ENCODE measurements around the gene ACTL7A. TPM values are rescaled to one million over a fixed set of nuclear protein-coding genes. Genes with fewer than 3 reads are reported as not detected.

ACTL7A gene
- total RNA-seq, 5 donors from 2014 or later (not counting 1 experiment from before 2014, with no cell fraction given), result not detected

- H3K9me3 Mint-ChIP-seq, result no peaks in the 10 kb centered on the region
- CTCF ChIA-PET, result no interaction called here
Measured at GRCh38 chr9:108854094-108854493, 8.0 kb upstream of the ACTL7A start.

DNA sequence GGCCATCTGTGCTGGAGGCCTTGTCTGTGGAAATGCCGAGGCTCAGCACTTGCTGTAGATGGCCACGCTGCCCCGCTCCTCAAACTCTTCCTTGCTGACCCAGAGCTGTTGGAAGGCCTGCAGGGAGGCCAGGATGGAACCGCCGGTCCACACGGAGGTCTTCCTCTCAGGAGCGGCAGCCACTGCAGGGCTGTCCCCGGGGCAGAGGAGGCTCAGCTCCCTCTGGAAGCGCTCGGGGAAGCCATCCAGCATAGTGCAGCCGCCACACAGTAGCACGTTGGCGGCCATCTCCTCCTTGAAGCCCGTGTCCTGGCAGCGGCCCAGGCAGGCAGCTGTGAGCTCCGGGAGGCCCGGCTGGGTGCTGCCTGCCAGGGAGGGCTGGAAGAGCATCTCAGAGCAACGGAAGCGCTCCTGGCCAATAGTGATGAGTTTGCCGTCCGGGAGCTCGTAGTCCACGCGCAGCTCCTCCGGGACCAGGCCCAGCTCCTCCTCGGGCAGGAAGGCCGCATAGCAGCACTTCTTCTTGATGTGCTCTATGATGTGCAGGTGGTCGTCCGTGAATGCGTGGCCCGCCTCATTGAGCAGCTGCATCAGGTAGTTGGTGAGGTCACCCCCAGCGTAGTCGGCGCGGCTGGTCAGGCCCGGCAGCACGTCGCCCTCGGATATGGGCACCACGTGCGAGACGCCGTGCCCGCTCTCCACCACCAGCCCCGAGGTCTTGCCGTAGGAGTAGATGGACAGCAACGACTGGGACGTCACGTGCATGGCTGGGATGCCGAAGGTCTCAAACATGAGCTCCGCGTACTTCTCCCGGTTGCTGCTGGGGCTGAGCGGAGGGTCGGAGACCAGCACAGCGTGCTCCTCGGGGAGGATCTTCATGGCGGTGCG lies 7.2 kb upstream of the ACTL7A start:
- H3K9me3 ChIP-seq, result no peaks in the 10 kb centered on the region
- H3K4me1 ChIP-seq (ENCODE audit: control insufficient read depth in 1 of 2, extremely low read depth in 1 of 2, insufficient read depth in 2 of 2, low read length in 2 of 2), result no peaks in the 10 kb centered on the region
- no peaks in the 10 kb centered on the region for H3K36me3 Mint-ChIP-seq
- peaks cover 0 to 6% of the 10 kb centered on the region in 2 donors for H3K27me3 Mint-ChIP-seq
- no peak overlapping the region for H3K27ac Mint-ChIP-seq
- H3K4me3 ChIP-seq (ENCODE audit: control insufficient read depth in 1 of 2, extremely low read depth in 1 of 2, low read length in 1 of 2), result no peak overlapping the region
- ChIA-PET CTCF (interaction anchor here in 1 of 2 donors (0.6 kb wide), 1 partner anchor 28 kb away, joined by 5 read pairs; no protein-coding TSS in a partner anchor), POLR2A (no interaction called here)
- peaks cover 0 to 5% of the 10 kb centered on the region in 2 experiments for H3K27me3 ChIP-seq (replicated peaks in 1 of 2; ENCODE audit: control insufficient read depth in 2 of 2, extremely low read depth in 1 of 2, insufficient read depth in 2 of 2, low read length in 1 of 2)
- 96% methylated on average over 59 of the region's 59 CpGs for WGBS (ENCODE audit: insufficient coverage)
- ATAC-seq (replicated peaks in 1 of 4), result no peak
- no peak for DNase-seq
- no peak overlapping the region for H3K4me3 Mint-ChIP-seq
- no peaks in the 10 kb centered on the region for H3K4me1 Mint-ChIP-seq
- H3K27ac ChIP-seq (ENCODE audit: low read length), result no peak overlapping the region
- H3K9me3 Mint-ChIP-seq, result peaks cover 0 to 5% (median 0%) of the 10 kb centered on the region in 3 donors
- H3K36me3 ChIP-seq (ENCODE audit: control insufficient read depth in 2 of 2, extremely low read depth in 1 of 2, insufficient read depth in 1 of 2, low read length in 1 of 2), result no peaks in the 10 kb centered on the region

More at GRCh38 chr9:108854094-108854493, 8.0 kb upstream of the ACTL7A start:
- no peak for DNase-seq
- no CpG with 5 or more reads among the region's 3 CpGs for WGBS (ENCODE audit: insufficient coverage)
- H3K36me3 ChIP-seq (ENCODE audit: control insufficient read depth in 2 of 2, extremely low read depth in 1 of 2, insufficient read depth in 1 of 2, low read length in 1 of 2), result no peaks in the 10 kb centered on the region
- H3K9me3 ChIP-seq, result no peaks in the 10 kb centered on the region
- Mint-ChIP-seq H3K27ac (no peak overlapping the region), H3K4me3 (no peak overlapping the region), H3K27me3 (peaks cover 0 to 6% of the 10 kb centered on the region in 2 donors), H3K36me3 (no peaks in the 10 kb centered on the region), H3K4me1 (no peaks in the 10 kb centered on the region)
- H3K27ac ChIP-seq (ENCODE audit: low read length), result no peak overlapping the region
- H3K27me3 ChIP-seq (replicated peaks in 1 of 2; ENCODE audit: control insufficient read depth in 2 of 2, extremely low read depth in 1 of 2, insufficient read depth in 2 of 2, low read length in 1 of 2), result peaks cover 0 to 5% of the 10 kb centered on the region in 2 experiments
- H3K4me1 ChIP-seq (ENCODE audit: control insufficient read depth in 1 of 2, extremely low read depth in 1 of 2, insufficient read depth in 2 of 2, low read length in 2 of 2), result no peaks in the 10 kb centered on the region
- POLR2A ChIA-PET, result no interaction called here
- ATAC-seq (replicated peaks in 1 of 4), result no peak
- no peak overlapping the region for H3K4me3 ChIP-seq (ENCODE audit: control insufficient read depth in 1 of 2, extremely low read depth in 1 of 2, low read length in 1 of 2)

DNA sequence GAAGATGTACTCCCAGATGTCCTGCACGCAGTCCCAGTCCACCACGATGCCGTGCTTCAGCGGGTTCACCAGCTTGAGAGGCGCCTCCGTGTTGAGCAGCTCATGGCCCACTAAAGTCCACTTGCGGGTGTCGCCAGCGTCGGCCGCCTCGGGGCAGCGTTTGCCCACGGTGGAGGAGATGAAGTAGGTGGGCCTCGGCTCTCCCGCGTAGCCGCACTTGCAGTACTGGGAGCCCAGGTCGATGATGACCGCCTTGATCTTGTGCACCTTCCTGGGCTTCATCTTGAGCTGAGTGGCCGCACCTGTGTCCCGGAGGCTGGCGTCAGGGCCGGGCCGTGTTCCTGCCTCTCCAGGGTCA lies 6.6 kb upstream of the ACTL7A start:
- POLR2A ChIA-PET, result no interaction called here

DNA sequence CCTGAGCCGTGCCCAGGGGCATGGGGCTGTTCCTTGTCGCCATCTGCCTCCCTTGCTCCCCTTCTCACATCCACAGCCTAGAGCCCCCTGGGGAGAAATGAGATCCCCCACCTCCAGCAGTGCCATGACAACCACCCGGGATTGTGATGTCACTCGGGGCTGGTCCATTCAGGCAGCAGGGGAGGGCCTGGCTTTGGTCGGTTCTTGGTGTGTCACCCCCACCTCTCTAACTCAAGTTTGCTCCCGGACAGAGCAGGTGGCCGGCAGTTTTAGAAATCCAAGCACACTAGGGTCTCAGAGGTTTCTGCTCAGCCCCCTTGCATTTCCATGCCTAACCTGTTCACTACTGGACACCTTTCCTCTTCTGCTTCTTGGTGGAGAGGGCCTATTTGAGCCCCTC lies 6.2 kb upstream of the ACTL7A start, which contains the start of gene ACTL7B:
Gene ACTL7B, minus strand, starts transcription at position 99 of the 400 bp plus-strand sequence. Its CDS starts 56 bp downstream, at position 43.
- H3K4me3 Mint-ChIP-seq, result no peak within 1 kb of the TSS
- Histone ChIP-seq H3K4me3 (ENCODE audit: control insufficient read depth in 1 of 2, extremely low read depth in 1 of 2, low read length in 1 of 2) (no peak within 1 kb of the TSS), H3K36me3 (ENCODE audit: control insufficient read depth in 2 of 2, extremely low read depth in 1 of 2, insufficient read depth in 1 of 2, low read length in 1 of 2) (no peaks in the 10 kb centered on the region), H3K9me3 (no peaks in the 10 kb centered on the region), H3K27ac (ENCODE audit: low read length) (no peak within 1 kb of the TSS), H3K27me3 (replicated peaks in 1 of 2; ENCODE audit: control insufficient read depth in 2 of 2, extremely low read depth in 1 of 2, insufficient read depth in 2 of 2, low read length in 1 of 2) (peaks cover 0 to 5% of the 10 kb centered on the region in 2 experiments), H3K4me1 (ENCODE audit: control insufficient read depth in 1 of 2, extremely low read depth in 1 of 2, insufficient read depth in 2 of 2, low read length in 2 of 2) (no peaks in the 10 kb centered on the region)
- H3K36me3 Mint-ChIP-seq, result no peaks in the 10 kb centered on the region
- ATAC-seq (replicated peaks in 1 of 4) (no peak), DNase-seq (no peak)
- CTCF ChIA-PET, result no interaction called here
- peaks cover 0 to 6% (median 0%) of the 10 kb centered on the region in 3 donors for H3K9me3 Mint-ChIP-seq
- no peaks in the 10 kb centered on the region for H3K4me1 Mint-ChIP-seq
- WGBS (ENCODE audit: insufficient coverage), result 89% methylated on average over 4 of the region's 7 CpGs
- POLR2A ChIA-PET, result no interaction called here
- H3K27me3 Mint-ChIP-seq, result peaks cover 0 to 3% of the 10 kb centered on the region in 2 donors
- no peak within 1 kb of the TSS for H3K27ac Mint-ChIP-seq

More for the DNA sequence above, 6.6 kb upstream of the ACTL7A start:
- no peaks in the 10 kb centered on the region for H3K36me3 Mint-ChIP-seq
- no peaks in the 10 kb centered on the region for H3K36me3 ChIP-seq (ENCODE audit: control insufficient read depth in 2 of 2, extremely low read depth in 1 of 2, insufficient read depth in 1 of 2, low read length in 1 of 2)
- no peak overlapping the region for H3K4me3 Mint-ChIP-seq
- no peak overlapping the region for H3K4me3 ChIP-seq (ENCODE audit: control insufficient read depth in 1 of 2, extremely low read depth in 1 of 2, low read length in 1 of 2)
- H3K9me3 Mint-ChIP-seq, result peaks cover 0 to 6% (median 0%) of the 10 kb centered on the region in 3 donors
- H3K27me3 ChIP-seq (replicated peaks in 1 of 2; ENCODE audit: control insufficient read depth in 2 of 2, extremely low read depth in 1 of 2, insufficient read depth in 2 of 2, low read length in 1 of 2), result peaks cover 0 to 5% of the 10 kb centered on the region in 2 experiments
- no peaks in the 10 kb centered on the region for H3K9me3 ChIP-seq
- no peak overlapping the region for H3K27ac Mint-ChIP-seq
- no peak overlapping the region for H3K27ac ChIP-seq (ENCODE audit: low read length)
- 93% methylated on average over 25 of the region's 25 CpGs for WGBS (ENCODE audit: insufficient coverage)
- ATAC-seq (replicated peaks in 1 of 4) (no peak), DNase-seq (no peak)
- peaks cover 0 to 3% of the 10 kb centered on the region in 2 donors for H3K27me3 Mint-ChIP-seq
- no peaks in the 10 kb centered on the region for H3K4me1 ChIP-seq (ENCODE audit: control insufficient read depth in 1 of 2, extremely low read depth in 1 of 2, insufficient read depth in 2 of 2, low read length in 2 of 2)
- CTCF ChIA-PET, result no interaction called here
- H3K4me1 Mint-ChIP-seq, result no peaks in the 10 kb centered on the region

DNA sequence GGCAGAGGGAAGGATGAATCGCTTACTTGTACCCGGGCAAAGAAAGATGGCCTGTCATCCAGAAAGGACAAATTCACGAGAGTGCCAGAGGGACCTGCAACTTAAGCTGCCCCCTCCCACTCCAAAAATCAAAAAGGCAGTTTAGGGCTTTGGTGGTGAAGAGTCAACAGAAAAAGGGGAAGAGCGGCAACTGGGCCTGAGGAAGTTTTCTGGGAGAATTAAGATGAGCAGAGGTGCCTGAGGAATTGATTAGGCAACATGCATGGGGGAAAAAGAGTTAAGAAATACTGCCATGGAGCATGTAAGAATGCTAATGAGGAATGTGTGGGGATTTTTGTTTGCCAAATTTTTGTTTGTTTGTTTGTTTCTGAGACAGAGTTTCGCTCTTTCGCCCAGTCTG lies 4.5 kb upstream of the ACTL7A start:
- H3K9me3 Mint-ChIP-seq, result peaks cover 0 to 6% (median 0%) of the 10 kb centered on the region in 3 donors
- Histone ChIP-seq H3K27me3 (replicated peaks in 1 of 2; ENCODE audit: control insufficient read depth in 2 of 2, extremely low read depth in 1 of 2, insufficient read depth in 2 of 2, low read length in 1 of 2) (peaks cover 0 to 5% of the 10 kb centered on the region in 2 experiments), H3K4me3 (ENCODE audit: control insufficient read depth in 1 of 2, extremely low read depth in 1 of 2, low read length in 1 of 2) (no peak overlapping the region), H3K9me3 (no peaks in the 10 kb centered on the region), H3K36me3 (ENCODE audit: control insufficient read depth in 2 of 2, extremely low read depth in 1 of 2, insufficient read depth in 1 of 2, low read length in 1 of 2) (no peaks in the 10 kb centered on the region), H3K27ac (ENCODE audit: low read length) (no peak overlapping the region), H3K4me1 (ENCODE audit: control insufficient read depth in 1 of 2, extremely low read depth in 1 of 2, insufficient read depth in 2 of 2, low read length in 2 of 2) (no peaks in the 10 kb centered on the region)
- H3K4me3 Mint-ChIP-seq, result no peak overlapping the region
- H3K27me3 Mint-ChIP-seq, result no peaks in the 10 kb centered on the region
- ChIA-PET POLR2A (no interaction called here), CTCF (no interaction called here)
- H3K36me3 Mint-ChIP-seq, result no peaks in the 10 kb centered on the region
- WGBS (ENCODE audit: insufficient coverage), result 70% methylated on average over 1 of the region's 6 CpGs
- H3K4me1 Mint-ChIP-seq, result no peaks in the 10 kb centered on the region
- no peak overlapping the region for H3K27ac Mint-ChIP-seq
- ATAC-seq (replicated peaks in 1 of 4) (no peak), DNase-seq (no peak)

- Histone ChIP-seq H3K36me3 (ENCODE audit: control insufficient read depth in 2 of 2, extremely low read depth in 1 of 2, insufficient read depth in 1 of 2, low read length in 1 of 2) (no peaks in the 10 kb centered on the region), H3K27me3 (replicated peaks in 1 of 2; ENCODE audit: control insufficient read depth in 2 of 2, extremely low read depth in 1 of 2, insufficient read depth in 2 of 2, low read length in 1 of 2) (peaks cover 0 to 3% of the 10 kb centered on the region in 2 experiments), H3K4me1 (ENCODE audit: control insufficient read depth in 1 of 2, extremely low read depth in 1 of 2, insufficient read depth in 2 of 2, low read length in 2 of 2) (no peaks in the 10 kb centered on the region), H3K9me3 (no peaks in the 10 kb centered on the region), H3K27ac (ENCODE audit: low read length) (no peak overlapping the region), H3K4me3 (ENCODE audit: control insufficient read depth in 1 of 2, extremely low read depth in 1 of 2, low read length in 1 of 2) (no peak overlapping the region)
- H3K4me3 Mint-ChIP-seq, result no peak overlapping the region
- no peaks in the 10 kb centered on the region for H3K4me1 Mint-ChIP-seq
- ChIA-PET POLR2A (no interaction called here), CTCF (no interaction called here)
- no peaks in the 10 kb centered on the region for H3K36me3 Mint-ChIP-seq
- WGBS (ENCODE audit: insufficient coverage), result no CpG with 5 or more reads among the region's 3 CpGs
- no peak for ATAC-seq (replicated peaks in 1 of 4)
- no peaks in the 10 kb centered on the region for H3K27me3 Mint-ChIP-seq
- no peak overlapping the region for H3K27ac Mint-ChIP-seq
- H3K9me3 Mint-ChIP-seq, result peaks cover 0 to 6% (median 0%) of the 10 kb centered on the region in 3 donors
- no peak for DNase-seq
Measured at GRCh38 chr9:108859459-108860114, 2.5 kb upstream of the ACTL7A start.
